ENCODE data around the gene B4GALNT4. TPM values are rescaled to one million over a fixed set of nuclear protein-coding genes. Genes with fewer than 3 reads are reported as not detected.
"Not testable (repeated sequence)": the region's sequence is repeated elsewhere in the genome, so short reads cannot be mapped to it uniquely, and the experiment has no call there.

Gene B4GALNT4
- total and polyA plus RNA-seq, 7 donors = 1.4 to 9.1 (median 5.5) TPM; not detected in 1

DNA sequence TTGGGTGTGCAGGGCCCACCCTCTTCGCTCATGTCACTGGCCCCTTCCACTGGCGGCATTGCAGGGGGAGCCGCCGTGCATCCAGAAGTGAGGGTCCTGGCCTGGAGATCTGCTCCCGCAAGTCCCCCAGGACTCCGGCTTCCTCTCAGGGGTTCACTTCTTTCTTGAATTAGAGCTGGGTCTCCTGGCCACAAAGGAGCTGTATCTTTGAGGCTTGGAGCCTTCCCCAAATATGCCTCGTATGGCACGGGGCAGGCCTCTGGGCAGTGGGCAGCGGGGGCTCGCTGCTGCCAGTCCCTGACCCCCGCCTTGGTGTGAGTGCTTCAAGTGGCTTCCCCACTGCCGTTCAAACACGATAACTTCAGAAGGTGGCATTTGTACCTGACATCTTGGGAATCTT lies 41.3 kb upstream of the B4GALNT4 start:
- Histone ChIP-seq H3K27ac (peak overlapping the region in 3 of 4 donors; percentile 87 to 95 (median 91)), H3K36me3 (no peaks in the 10 kb centered on the region), H3K4me1 (peaks cover 0 to 51% (median 38%) of the 10 kb centered on the region in 4 donors), H3K9me3 (no peaks in the 10 kb centered on the region), H3K4me3 (no peak overlapping the region), H3K27me3 (no peaks in the 10 kb centered on the region)
- intact Hi-C loops (cut with DNase I) = no loop called here
- 96 to 98% methylated on average over 13 of the region's 13 CpGs for WGBS, 2 donors
- TF ChIP-seq POLR2A (IDR thresholded peaks at IDR 0.05) (no peak), EP300 (IDR thresholded peaks at IDR 0.05) (no peak), POLR2AphosphoS5 (IDR thresholded peaks at IDR 0.05) (no peak)
- TF ChIP-seq, protein P1, sequence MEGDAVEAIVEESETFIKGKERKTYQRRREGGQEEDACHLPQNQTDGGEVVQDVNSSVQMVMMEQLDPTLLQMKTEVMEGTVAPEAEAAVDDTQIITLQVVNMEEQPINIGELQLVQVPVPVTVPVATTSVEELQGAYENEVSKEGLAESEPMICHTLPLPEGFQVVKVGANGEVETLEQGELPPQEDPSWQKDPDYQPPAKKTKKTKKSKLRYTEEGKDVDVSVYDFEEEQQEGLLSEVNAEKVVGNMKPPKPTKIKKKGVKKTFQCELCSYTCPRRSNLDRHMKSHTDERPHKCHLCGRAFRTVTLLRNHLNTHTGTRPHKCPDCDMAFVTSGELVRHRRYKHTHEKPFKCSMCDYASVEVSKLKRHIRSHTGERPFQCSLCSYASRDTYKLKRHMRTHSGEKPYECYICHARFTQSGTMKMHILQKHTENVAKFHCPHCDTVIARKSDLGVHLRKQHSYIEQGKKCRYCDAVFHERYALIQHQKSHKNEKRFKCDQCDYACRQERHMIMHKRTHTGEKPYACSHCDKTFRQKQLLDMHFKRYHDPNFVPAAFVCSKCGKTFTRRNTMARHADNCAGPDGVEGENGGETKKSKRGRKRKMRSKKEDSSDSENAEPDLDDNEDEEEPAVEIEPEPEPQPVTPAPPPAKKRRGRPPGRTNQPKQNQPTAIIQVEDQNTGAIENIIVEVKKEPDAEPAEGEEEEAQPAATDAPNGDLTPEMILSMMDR (IDR thresholded peaks at IDR 0.05) = no peak
- DNase-seq = peak; percentile 67

GRCh38 chr11:328516-329100 lies 40.7 kb upstream of the B4GALNT4 start:
- 91 to 92% methylated on average over 15 of the region's 15 CpGs for WGBS, 2 donors
- H3K27ac ChIP-seq; intact Hi-C loops (cut with DNase I); H3K27me3 ChIP-seq; H3K36me3 ChIP-seq; H3K4me3 ChIP-seq; H3K9me3 ChIP-seq: not testable (repeated sequence)
- peaks cover 0 to 45% (median 38%) of the 10 kb centered on the region in 4 donors for H3K4me1 ChIP-seq
- DNase-seq = peak; percentile 47

- Histone ChIP-seq H3K27ac (no peak overlapping the region), H3K4me3 (no peak overlapping the region), H3K9me3 (no peaks in the 10 kb centered on the region), H3K36me3 (no peaks in the 10 kb centered on the region), H3K27me3 (no peaks in the 10 kb centered on the region), H3K4me1 (peaks cover 0 to 33% (median 27%) of the 10 kb centered on the region in 4 donors)
- 91 to 97% methylated on average over 2 of the region's 2 CpGs for WGBS, 2 donors
- intact Hi-C loops (cut with DNase I) = no loop called here
- TF ChIP-seq, protein P1 (IDR thresholded peaks at IDR 0.05) = no peak
- TF ChIP-seq POLR2AphosphoS5 (IDR thresholded peaks at IDR 0.05) (no peak), EP300 (IDR thresholded peaks at IDR 0.05) (no peak), POLR2A (IDR thresholded peaks at IDR 0.05) (no peak)
- peak; percentile 29 for DNase-seq
Observed at GRCh38 chr11:329886-330253, 39.4 kb upstream of the B4GALNT4 start.

DNA sequence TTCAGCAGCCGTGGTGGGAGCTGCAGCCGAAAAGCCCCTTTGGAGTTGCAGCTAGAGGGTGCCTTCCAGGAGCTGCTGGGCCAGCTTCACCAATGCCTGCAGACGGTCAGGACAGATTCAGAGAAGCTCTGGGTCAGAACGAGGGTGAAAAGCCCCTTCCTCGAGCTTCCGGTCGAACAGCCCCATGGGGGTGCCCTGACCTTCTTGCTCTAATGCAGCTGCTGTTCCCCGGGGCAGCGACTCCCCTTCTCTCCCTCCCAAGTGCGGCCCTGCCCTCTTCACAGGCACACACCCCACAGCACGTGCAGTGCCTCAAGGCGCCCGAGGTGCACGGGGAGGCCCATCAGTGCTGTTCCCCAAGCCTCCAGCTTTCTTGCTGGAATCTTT lies 39.0 kb upstream of the B4GALNT4 start:
- TF ChIP-seq, protein P1 (IDR thresholded peaks at IDR 0.05) = no peak
- TF ChIP-seq POLR2A (IDR thresholded peaks at IDR 0.05) (no peak), EP300 (IDR thresholded peaks at IDR 0.05) (no peak), POLR2AphosphoS5 (IDR thresholded peaks at IDR 0.05) (no peak)
- Histone ChIP-seq H3K4me3 (no peak overlapping the region), H3K27ac (no peak overlapping the region), H3K9me3 (no peaks in the 10 kb centered on the region), H3K4me1 (peaks cover 0 to 29% (median 26%) of the 10 kb centered on the region in 4 donors), H3K27me3 (no peaks in the 10 kb centered on the region), H3K36me3 (no peaks in the 10 kb centered on the region)
- WGBS, 2 donors = 77 to 82% methylated on average over 14 of the region's 14 CpGs
- DNase-seq = peak; percentile 59
- intact Hi-C loops (cut with DNase I) = no loop called here

DNA sequence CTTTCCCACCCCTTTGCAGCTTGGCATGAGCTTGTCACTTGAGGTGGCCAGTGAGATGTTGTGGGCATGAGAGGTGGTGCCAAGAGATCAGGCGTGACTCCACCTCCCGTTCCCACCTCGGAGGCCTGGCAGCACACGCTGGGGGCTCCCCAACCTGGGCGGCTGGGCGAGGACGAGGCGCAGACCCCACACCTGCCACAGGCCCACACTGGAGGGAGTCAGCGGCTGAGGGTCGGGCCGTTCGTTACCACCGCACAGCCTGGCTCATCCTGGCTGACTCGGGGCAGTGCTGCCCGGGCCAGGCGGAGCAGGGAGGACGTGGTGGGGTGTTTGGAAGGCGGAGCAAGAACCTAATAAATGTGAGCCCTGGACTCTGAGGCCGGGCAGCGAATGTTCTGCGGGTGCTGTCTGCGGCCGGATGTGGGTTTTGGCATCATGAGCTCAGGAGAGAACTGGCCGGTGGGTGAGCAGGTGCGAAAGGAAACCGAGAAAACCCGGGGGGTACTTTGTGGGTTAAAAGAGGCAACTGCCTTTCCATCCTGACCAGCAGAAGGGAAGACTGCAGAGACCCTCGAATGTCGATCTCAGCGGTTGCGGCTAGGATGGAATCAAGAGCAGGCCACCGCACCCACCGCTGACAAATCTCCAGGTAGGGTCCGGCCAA lies 38.5 kb upstream of the B4GALNT4 start:
- intact Hi-C loops (cut with DNase I) = no loop called here
- no peak overlapping the region for H3K4me3 ChIP-seq
- no peak for TF ChIP-seq EP300 (IDR thresholded peaks at IDR 0.05)
- no peak for TF ChIP-seq POLR2AphosphoS5 (IDR thresholded peaks at IDR 0.05)
- TF ChIP-seq POLR2A (IDR thresholded peaks at IDR 0.05) = no peak
- TF ChIP-seq, protein P1 (IDR thresholded peaks at IDR 0.05) = no peak
- H3K36me3 ChIP-seq = no peaks in the 10 kb centered on the region
- H3K4me1 ChIP-seq = peaks cover 0 to 29% (median 24%) of the 10 kb centered on the region in 4 donors
- DNase-seq = peak; percentile 60
- H3K9me3 ChIP-seq = no peaks in the 10 kb centered on the region
- no peak overlapping the region for H3K27ac ChIP-seq
- no peaks in the 10 kb centered on the region for H3K27me3 ChIP-seq
- 68 to 84% methylated on average over 34 of the region's 34 CpGs for WGBS, 2 donors
